SK-N-SH (cell line): ENCODE data around the gene RAD51. TPM values are rescaled to one million over a fixed set of nuclear protein-coding genes. Genes with fewer than 3 reads are reported as not detected.

ENCODE experiments used
- CTCF ChIA-PET: fragments of 300-600, 350-600 bp; formaldehyde crosslinking; extraction: SDS; loops from one replicate; lab custom pipeline; 2021; lab: Yijun Ruan, JAX
- POLR2A ChIA-PET: fragments of 350-600 bp; sonication (Branson Sonifier 250); formaldehyde crosslinking; extraction: SDS; loops from one replicate; lab custom pipeline; 2020; ENCODE audit warnings: antibody characterized with exemption, inconsistent platforms; lab: Yijun Ruan, JAX
- DNase-seq: peaks from one replicate; pipeline ENCODE4 v3.0.0; 2012
- H2AFZ ChIP-seq: fragments of 200-600 bp; sonication (generic); 2 replicates; pipeline ENCODE4 v1.8.1; 2016; ENCODE audit warnings: antibody characterized with exemption, mild to moderate bottlenecking, low read depth
- H3F3A ChIP-seq: fragments of 200-600 bp; sonication (generic); replicated peaks from 2 replicates; pipeline ENCODE3; 2016; ENCODE audit warnings: antibody characterized with exemption, mild to moderate bottlenecking; ENCODE audit not compliant: insufficient read depth
- H3K27ac ChIP-seq, 2 experiments: fragments of 200-500 bp in 1 of 2; fragments of 200-600 bp in 1 of 2; sonication (Bioruptor generic) in 1 of 2; sonication (generic), shearing (Covaris generic) in 1 of 2; 2 replicates each; pipeline versions ENCODE4 v1.5.1 to v1.6.1; 2014 to 2016; ENCODE audit warnings: low read depth in 2 of 2, inconsistent platforms in 1 of 2, low read length in 1 of 2, mild to moderate bottlenecking in 1 of 2, mixed read lengths in 1 of 2
- H3K27me3 ChIP-seq: fragments of 200-600 bp; sonication (generic), shearing (Covaris generic); 2 replicates; pipeline ENCODE4 v1.6.1; 2016; ENCODE audit warnings: mixed run types; ENCODE audit not compliant: insufficient read depth
- H3K36me3 ChIP-seq, 2 experiments: fragments of 200-500 bp in 1 of 2; fragments of 200-600 bp in 1 of 2; sonication (Bioruptor generic) in 1 of 2; sonication (generic) in 1 of 2; replicated peaks in 1 of 2; 2 replicates each; pipeline versions ENCODE3 to v1.5.1; 2014 to 2016; ENCODE audit warnings: low read length in 1 of 2, mild to moderate bottlenecking in 1 of 2; ENCODE audit not compliant: insufficient read depth in 2 of 2, control insufficient read depth in 1 of 2
- H3K4me1 ChIP-seq, 2 experiments: fragments of 200-500 bp in 1 of 2; fragments of 200-600 bp in 1 of 2; sonication (Bioruptor generic) in 1 of 2; sonication (generic), shearing (Covaris generic) in 1 of 2; 2 replicates each; pipeline versions ENCODE4 v1.5.1 to v1.6.1; 2014 to 2016; ENCODE audit warnings: low read depth in 1 of 2, low read length in 1 of 2, mixed run types in 1 of 2; ENCODE audit not compliant: insufficient read depth in 2 of 2, control insufficient read depth in 1 of 2
- H3K4me2 ChIP-seq: fragments of 200-600 bp; sonication (generic), shearing (Covaris generic); 2 replicates; pipeline ENCODE4 v1.6.1; 2017; ENCODE audit warnings: mixed run types
- H3K4me3 ChIP-seq, 2 experiments: fragments of 200-500 bp in 1 of 2; fragments of 200-600 bp in 1 of 2; sonication (Bioruptor generic) in 1 of 2; sonication (generic), shearing (Covaris generic) in 1 of 2; 2 replicates each; pipeline versions ENCODE4 v1.5.1 to v1.8.1; 2014 to 2016; ENCODE audit warnings: low read depth in 2 of 2, inconsistent platforms in 1 of 2, low read length in 1 of 2, mild to moderate bottlenecking in 1 of 2, mixed read lengths in 1 of 2, moderate library complexity in 1 of 2
- H3K79me2 ChIP-seq: fragments of 200-600 bp; sonication (generic); 2 replicates; pipeline ENCODE4 v1.8.1; 2017; ENCODE audit warnings: mild to moderate bottlenecking; ENCODE audit not compliant: insufficient read depth
- H3K9ac ChIP-seq: fragments of 200-600 bp; sonication (generic); 2 replicates; pipeline ENCODE4 v1.6.1; 2017; ENCODE audit warnings: mixed run types
- H3K9me2 ChIP-seq: fragments of 200-600 bp; sonication (generic); 2 replicates; pipeline ENCODE4 v1.6.1; 2017; ENCODE audit warnings: mixed run types
- H3K9me3 ChIP-seq: fragments of 200-600 bp; sonication (generic); 2 replicates; pipeline ENCODE4 v1.6.1; 2017; ENCODE audit warnings: mixed run types, mild to moderate bottlenecking, moderate library complexity
- H4K20me1 ChIP-seq: fragments of 200-600 bp; sonication (generic); 2 replicates; pipeline ENCODE4 v1.6.1; 2017; ENCODE audit warnings: mild to moderate bottlenecking, mixed run types; ENCODE audit not compliant: insufficient read depth
- CTCF ChIP-seq: fragments of 200-600 bp; sonication (generic); IDR thresholded peaks from 2 replicates; pipeline ENCODE4 v1.6.1; 2017; ENCODE audit warnings: antibody characterized with exemption, mild to moderate bottlenecking, moderate library complexity
- ELF1 ChIP-seq: IDR thresholded peaks from 2 replicates; pipeline ENCODE4 v1.4.0; 2012
- EZH2phosphoT487 ChIP-seq: fragments of 200-600 bp; sonication (generic); IDR thresholded peaks from 2 replicates; pipeline ENCODE4 v1.6.1; 2017; ENCODE audit warnings: low read depth, mixed run types, mild to moderate bottlenecking, antibody characterized with exemption, moderate library complexity, borderline replicate concordance
- FOSL2 ChIP-seq: IDR thresholded peaks from 2 replicates; pipeline ENCODE4 v1.4.0; 2012; ENCODE audit warnings: low read depth, mild to moderate bottlenecking, moderate library complexity, borderline replicate concordance
- FOXJ3 ChIP-seq: sonication (generic); formaldehyde crosslinking; IDR thresholded peaks from 2 replicates; pipeline ENCODE4 v1.5.1; 2020; ENCODE audit warnings: mild to moderate bottlenecking, missing genetic modification reagents
- GABPA ChIP-seq: IDR thresholded peaks from 2 replicates; pipeline ENCODE4 v1.4.0; 2012; ENCODE audit warnings: low read depth, mild to moderate bottlenecking
- GATA2 ChIP-seq: sonication (generic); formaldehyde crosslinking; IDR thresholded peaks from 2 replicates; pipeline ENCODE4 v1.5.0; 2020; ENCODE audit warnings: mild to moderate bottlenecking, missing genetic modification reagents
- IRF3 ChIP-seq: fragments of 150-350 bp; IDR thresholded peaks from 2 replicates; pipeline ENCODE4 v1.6.1; 2016; ENCODE audit warnings: mild to moderate bottlenecking, low read depth, low read length
- NFIC ChIP-seq: IDR thresholded peaks from 2 replicates; pipeline ENCODE4 v1.4.0; 2012; ENCODE audit warnings: borderline replicate concordance
- NRF1 ChIP-seq: IDR thresholded peaks from 2 replicates; pipeline ENCODE4 v1.6.1; 2012; ENCODE audit warnings: low read depth, mild to moderate bottlenecking, low read length
- PBX3 ChIP-seq: IDR thresholded peaks from 2 replicates; pipeline ENCODE4; 2012
- RCOR1 ChIP-seq: fragments of 150-350 bp; IDR thresholded peaks from 2 replicates; pipeline ENCODE4 v1.6.1; 2017; ENCODE audit warnings: antibody characterized with exemption, low read length
- RFX5 ChIP-seq: IDR thresholded peaks from 2 replicates; pipeline ENCODE4 v1.6.1; 2012; ENCODE audit warnings: mild to moderate bottlenecking, improper control_type of control experiment, low read length
- RXRA ChIP-seq: IDR thresholded peaks from 2 replicates; pipeline ENCODE4 v1.4.0; 2012; ENCODE audit warnings: low read depth, mild to moderate bottlenecking, borderline replicate concordance
- SIN3A ChIP-seq: IDR thresholded peaks from 2 replicates; pipeline ENCODE4 v1.6.1; 2012; ENCODE audit warnings: low read depth, mild to moderate bottlenecking, low read length, moderate library complexity, borderline replicate concordance
- SMC3 ChIP-seq: IDR thresholded peaks from 2 replicates; pipeline ENCODE4 v1.6.1; 2012; ENCODE audit warnings: low read depth, low read length, improper control_type of control experiment
- TAF1 ChIP-seq: IDR thresholded peaks from 2 replicates; pipeline ENCODE4 v1.6.1; 2012; ENCODE audit warnings: low read depth, mild to moderate bottlenecking, low read length, moderate library complexity, borderline replicate concordance
- TEAD4 ChIP-seq: IDR thresholded peaks from 2 replicates; pipeline ENCODE4 v1.4.0; 2012; ENCODE audit warnings: mild to moderate bottlenecking, borderline replicate concordance; ENCODE audit not compliant: insufficient read depth
- WGBS: methylation state at CpG from one replicate; pipeline ENCODE4 v1.1.6; 2017; ENCODE audit warnings: low lambda C conversion rate; 5-methylcytosine and 5-hydroxymethylcytosine counted together
- polyA plus RNA-seq, 3 experiments: library from polyadenylated mRNA; depleted of rRNA; stranded (reverse); fragments of >200 nt; gene quantifications; 2 replicates each; pipeline ENCODE4 v1.2.3, GENCODE V29; 2012

RAD51 gene
- polyA plus RNA-seq, 1 of the 3 experiments (the other 2 are of a cell fraction), result 7.6 TPM

DNA sequence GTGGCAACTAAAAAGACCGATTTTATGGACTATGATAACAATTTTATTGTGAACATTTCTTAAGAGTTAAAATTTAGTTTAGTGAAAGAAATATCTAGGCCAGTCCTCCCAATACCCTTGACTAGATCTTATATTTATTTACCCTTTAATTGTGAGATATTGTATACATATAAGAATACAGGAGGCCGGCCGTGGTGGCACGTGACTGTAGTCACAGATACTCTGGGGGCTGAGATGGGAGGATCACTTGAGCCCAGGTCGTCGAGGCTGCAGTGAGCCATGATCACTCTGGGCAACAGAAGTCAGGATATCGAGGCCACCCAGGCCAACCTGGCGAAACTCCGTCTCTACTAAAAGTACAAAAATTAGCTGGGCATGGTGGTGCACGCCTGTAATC lies 60.8 kb downstream of the RAD51 start:
- Histone ChIP-seq H3K27ac (peak overlapping the region; percentile 30 to 90; a peak in 2 of 4 replicates), H3K79me2 (peaks cover 37% of the 10 kb centered on the region), H3K9me3 (no peaks in the 10 kb centered on the region)
- TF ChIP-seq PBX3, result no peak
- TF ChIP-seq RFX5, result no peak
- no peak for TF ChIP-seq NRF1
- no peak for TF ChIP-seq RCOR1
- no peak for TF ChIP-seq GABPA
- TF ChIP-seq TEAD4, result no peak
- TF ChIP-seq SMC3, result no peak
- TF ChIP-seq ELF1, result no peak
- no peak for TF ChIP-seq FOXJ3
- TF ChIP-seq FOSL2, result no peak
- TF ChIP-seq IRF3, result no peak
- TF ChIP-seq TAF1, result no peak
- no peak for TF ChIP-seq CTCF
- no peak for TF ChIP-seq EZH2phosphoT487
- no peak for TF ChIP-seq NFIC
- no peak for TF ChIP-seq SIN3A
- TF ChIP-seq RXRA, result no peak
- no peak for TF ChIP-seq GATA2
- TF ChIP-seq, all 33 proteins: peak for 0
- WGBS, result 77% methylated on average over 10 of the region's 10 CpGs
- Histone ChIP-seq H3K4me3 (peak overlapping the region in 1 of 2 experiments; percentile 57; a peak in 2 of 4 replicates), H2AFZ (peak overlapping the region; percentile 74), H4K20me1 (no peaks in the 10 kb centered on the region), H3K4me1 (peaks cover 0 to 25% of the 10 kb centered on the region in 2 experiments; a peak in 2 of 4 replicates), H3K27me3 (no peaks in the 10 kb centered on the region), H3K36me3 (peaks cover 3 to 15% of the 10 kb centered on the region in 2 experiments), H3F3A (peaks cover 4% of the 10 kb centered on the region), H3K9me2 (no peaks in the 10 kb centered on the region), H3K9ac (peak overlapping the region; percentile 75; the same call in 1 of the 2 replicates), H3K4me2 (peak overlapping the region; percentile 84)
- DNase-seq, result no peak
- POLR2A ChIA-PET, result interaction anchor here (0.6 to 1.6 kb wide), 3 partner anchors 8 to 17 kb away, joined by 3 to 9 read pairs (median 4); no protein-coding TSS in a partner anchor
- CTCF ChIA-PET, result interaction anchor here (1.2 to 3.5 kb wide), 2 partner anchors 9 to 27 kb away, joined by 12 to 22 read pairs; no protein-coding TSS in a partner anchor
